Neural cell (in vitro differentiated cells): ENCODE measurements around the gene HDAC7.

Experiments used
- EP300 ChIP-seq: fragments of 450-650 bp; conservative IDR thresholded peaks from 2 replicates; pipeline ENCODE4 v1.6.1; 2014; ENCODE audit warnings: antibody characterized with exemption, mild to moderate bottlenecking, moderate library complexity; ENCODE audit not compliant: poor library complexity, severe bottlenecking
- TF ChIP-seq, protein P1 (sequence below): fragments of 450-650 bp; IDR thresholded peaks from 2 replicates; pipeline ENCODE4 v1.5.1; 2014; ENCODE audit warnings: antibody characterized with exemption, mild to moderate bottlenecking, moderate library complexity; ENCODE audit not compliant: poor library complexity, severe bottlenecking
- TF ChIP-seq, protein P2 (sequence below): IDR thresholded peaks from 2 replicates; pipeline ENCODE4 v1.6.1; 2012; ENCODE audit warnings: borderline replicate concordance

DNA sequence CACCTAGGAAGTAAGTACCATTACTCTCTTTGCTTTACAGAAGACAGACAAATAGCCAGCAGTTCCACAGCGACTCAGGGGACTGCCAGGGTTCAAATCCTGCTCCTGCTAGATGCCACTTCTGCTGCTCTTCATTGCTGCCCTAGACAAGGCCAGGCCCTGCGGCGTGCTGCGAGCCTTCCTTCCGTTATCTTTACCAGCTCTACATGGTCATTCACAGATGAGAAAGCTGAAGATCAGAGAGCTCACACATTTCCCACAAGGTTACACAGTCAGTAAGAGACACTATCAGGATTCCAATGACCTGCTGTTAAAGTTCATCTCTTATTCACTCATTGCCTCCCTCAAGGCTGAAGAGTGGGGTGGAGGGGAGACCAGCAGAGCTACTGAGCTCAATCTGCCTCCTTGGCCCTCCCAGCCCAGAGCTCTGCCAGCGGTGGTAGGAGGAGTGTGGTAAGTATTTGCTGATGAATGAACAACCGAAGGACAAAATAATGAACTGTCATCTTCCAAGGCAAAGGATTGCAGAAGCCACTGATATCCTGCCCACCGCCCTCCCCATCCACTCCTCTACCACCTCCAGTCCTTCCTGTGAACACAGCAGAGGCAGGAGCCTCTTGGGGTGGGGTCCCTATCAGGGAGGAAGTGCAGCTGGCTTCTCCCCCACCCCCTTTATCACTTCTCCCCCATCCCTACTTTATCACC, 14.6 kb upstream of the HDAC7 start:
- no peak for TF ChIP-seq EP300
- TF ChIP-seq, protein P1, sequence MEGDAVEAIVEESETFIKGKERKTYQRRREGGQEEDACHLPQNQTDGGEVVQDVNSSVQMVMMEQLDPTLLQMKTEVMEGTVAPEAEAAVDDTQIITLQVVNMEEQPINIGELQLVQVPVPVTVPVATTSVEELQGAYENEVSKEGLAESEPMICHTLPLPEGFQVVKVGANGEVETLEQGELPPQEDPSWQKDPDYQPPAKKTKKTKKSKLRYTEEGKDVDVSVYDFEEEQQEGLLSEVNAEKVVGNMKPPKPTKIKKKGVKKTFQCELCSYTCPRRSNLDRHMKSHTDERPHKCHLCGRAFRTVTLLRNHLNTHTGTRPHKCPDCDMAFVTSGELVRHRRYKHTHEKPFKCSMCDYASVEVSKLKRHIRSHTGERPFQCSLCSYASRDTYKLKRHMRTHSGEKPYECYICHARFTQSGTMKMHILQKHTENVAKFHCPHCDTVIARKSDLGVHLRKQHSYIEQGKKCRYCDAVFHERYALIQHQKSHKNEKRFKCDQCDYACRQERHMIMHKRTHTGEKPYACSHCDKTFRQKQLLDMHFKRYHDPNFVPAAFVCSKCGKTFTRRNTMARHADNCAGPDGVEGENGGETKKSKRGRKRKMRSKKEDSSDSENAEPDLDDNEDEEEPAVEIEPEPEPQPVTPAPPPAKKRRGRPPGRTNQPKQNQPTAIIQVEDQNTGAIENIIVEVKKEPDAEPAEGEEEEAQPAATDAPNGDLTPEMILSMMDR: no peak
- TF ChIP-seq, protein P2, sequence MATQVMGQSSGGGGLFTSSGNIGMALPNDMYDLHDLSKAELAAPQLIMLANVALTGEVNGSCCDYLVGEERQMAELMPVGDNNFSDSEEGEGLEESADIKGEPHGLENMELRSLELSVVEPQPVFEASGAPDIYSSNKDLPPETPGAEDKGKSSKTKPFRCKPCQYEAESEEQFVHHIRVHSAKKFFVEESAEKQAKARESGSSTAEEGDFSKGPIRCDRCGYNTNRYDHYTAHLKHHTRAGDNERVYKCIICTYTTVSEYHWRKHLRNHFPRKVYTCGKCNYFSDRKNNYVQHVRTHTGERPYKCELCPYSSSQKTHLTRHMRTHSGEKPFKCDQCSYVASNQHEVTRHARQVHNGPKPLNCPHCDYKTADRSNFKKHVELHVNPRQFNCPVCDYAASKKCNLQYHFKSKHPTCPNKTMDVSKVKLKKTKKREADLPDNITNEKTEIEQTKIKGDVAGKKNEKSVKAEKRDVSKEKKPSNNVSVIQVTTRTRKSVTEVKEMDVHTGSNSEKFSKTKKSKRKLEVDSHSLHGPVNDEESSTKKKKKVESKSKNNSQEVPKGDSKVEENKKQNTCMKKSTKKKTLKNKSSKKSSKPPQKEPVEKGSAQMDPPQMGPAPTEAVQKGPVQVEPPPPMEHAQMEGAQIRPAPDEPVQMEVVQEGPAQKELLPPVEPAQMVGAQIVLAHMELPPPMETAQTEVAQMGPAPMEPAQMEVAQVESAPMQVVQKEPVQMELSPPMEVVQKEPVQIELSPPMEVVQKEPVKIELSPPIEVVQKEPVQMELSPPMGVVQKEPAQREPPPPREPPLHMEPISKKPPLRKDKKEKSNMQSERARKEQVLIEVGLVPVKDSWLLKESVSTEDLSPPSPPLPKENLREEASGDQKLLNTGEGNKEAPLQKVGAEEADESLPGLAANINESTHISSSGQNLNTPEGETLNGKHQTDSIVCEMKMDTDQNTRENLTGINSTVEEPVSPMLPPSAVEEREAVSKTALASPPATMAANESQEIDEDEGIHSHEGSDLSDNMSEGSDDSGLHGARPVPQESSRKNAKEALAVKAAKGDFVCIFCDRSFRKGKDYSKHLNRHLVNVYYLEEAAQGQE: no peak
